ENCODE data around the gene CELA2A. TPM values are rescaled to one million over a fixed set of nuclear protein-coding genes. Genes with fewer than 3 reads are reported as not detected.

The CELA2A gene
- total and polyA plus RNA-seq, 2 of the 13 experiments (the other 11 are each of a cell fraction or from before 2014, with no cell fraction given), result not detected

GRCh38 chr1:15409388-15410222 lies 46.9 kb upstream of the CELA2A start, which contains the start of gene EFHD2 (continued):
- 0 out of 2 replicates have a peak, but pooled peaks have one; percentile 21 for TF ChIP-seq NR2C2 (CRISPR knock-in tag; IDR thresholded peaks at IDR 0.05; ENCODE audit: borderline replicate concordance)
- peak; percentile 58 for TF ChIP-seq RFX1 (IDR thresholded peaks at IDR 0.05)
- TF ChIP-seq ZNF33B (CRISPR knock-in tag; IDR thresholded peaks at IDR 0.05), result no peak
- no peak for TF ChIP-seq ZSCAN31 (CRISPR knock-in tag; IDR thresholded peaks at IDR 0.05; ENCODE audit: low read depth)
- 0 out of 2 replicates have a peak, but pooled peaks have one; percentile 17 for TF ChIP-seq SRY (CRISPR knock-in tag; IDR thresholded peaks at IDR 0.05)
- TF ChIP-seq ZNF639 (CRISPR knock-in tag; conservative IDR thresholded peaks at IDR 0.05), result no peak
- no peak for TF ChIP-seq STAT5B (CRISPR knock-in tag; IDR thresholded peaks at IDR 0.05)
- no peak for TF ChIP-seq MXI1 (IDR thresholded peaks at IDR 0.05; ENCODE audit: borderline replicate concordance, low read depth, low read length)
- no peak for TF ChIP-seq GATAD2A (CRISPR knock-in tag; IDR thresholded peaks at IDR 0.05)
- no peak for TF ChIP-seq SYNCRIP (IDR thresholded peaks at IDR 0.05; ENCODE audit: insufficient read depth, low read depth, low read length)
- TF ChIP-seq ZNF616 (CRISPR knock-in tag; IDR thresholded peaks at IDR 0.05; ENCODE audit: low read depth), result no peak
- TF ChIP-seq NFIC (IDR thresholded peaks at IDR 0.05; ENCODE audit: low read length), result no peak
- TF ChIP-seq PBX2 (CRISPR knock-in tag; IDR thresholded peaks at IDR 0.05), result no peak
- no peak for TF ChIP-seq ZIK1 (CRISPR knock-in tag; IDR thresholded peaks at IDR 0.05; ENCODE audit: borderline replicate concordance, low read depth)
- TF ChIP-seq MYC (CRISPR knock-in tag; IDR thresholded peaks at IDR 0.05; ENCODE audit: borderline replicate concordance), result peak; percentile 44
- no peak for TF ChIP-seq NFE2L1 (CRISPR knock-in tag; IDR thresholded peaks at IDR 0.05; ENCODE audit: borderline replicate concordance)
- no peak for TF ChIP-seq ZNF720 (CRISPR knock-in tag; IDR thresholded peaks at IDR 0.05)
- peak; percentile 72 for TF ChIP-seq ZFX (CRISPR knock-in tag; IDR thresholded peaks at IDR 0.05; ENCODE audit: low read depth)
- no peak for TF ChIP-seq ARNT (IDR thresholded peaks at IDR 0.05)
- TF ChIP-seq, protein P1, sequence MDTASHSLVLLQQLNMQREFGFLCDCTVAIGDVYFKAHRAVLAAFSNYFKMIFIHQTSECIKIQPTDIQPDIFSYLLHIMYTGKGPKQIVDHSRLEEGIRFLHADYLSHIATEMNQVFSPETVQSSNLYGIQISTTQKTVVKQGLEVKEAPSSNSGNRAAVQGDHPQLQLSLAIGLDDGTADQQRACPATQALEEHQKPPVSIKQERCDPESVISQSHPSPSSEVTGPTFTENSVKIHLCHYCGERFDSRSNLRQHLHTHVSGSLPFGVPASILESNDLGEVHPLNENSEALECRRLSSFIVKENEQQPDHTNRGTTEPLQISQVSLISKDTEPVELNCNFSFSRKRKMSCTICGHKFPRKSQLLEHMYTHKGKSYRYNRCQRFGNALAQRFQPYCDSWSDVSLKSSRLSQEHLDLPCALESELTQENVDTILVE (CRISPR knock-in tag; IDR thresholded peaks at IDR 0.05), result no peak
- no peak for TF ChIP-seq JDP2 (CRISPR knock-in tag; IDR thresholded peaks at IDR 0.05; ENCODE audit: borderline replicate concordance)
- TF ChIP-seq PRMT3 (CRISPR knock-in tag; IDR thresholded peaks at IDR 0.05; ENCODE audit: borderline replicate concordance, low read depth), result no peak; the same call in 1 of the 2 replicates
- TF ChIP-seq ZNF382 (CRISPR knock-in tag; IDR thresholded peaks at IDR 0.05; ENCODE audit: borderline replicate concordance), result no peak
- TF ChIP-seq PRDM4 (CRISPR knock-in tag; IDR thresholded peaks at IDR 0.05; ENCODE audit: borderline replicate concordance), result no peak
- TF ChIP-seq ZNF264 (CRISPR knock-in tag; IDR thresholded peaks at IDR 0.05), result no peak
- TF ChIP-seq ZNF431 (CRISPR knock-in tag; IDR thresholded peaks at IDR 0.05; ENCODE audit: borderline replicate concordance, low read depth), result no peak

Measured in HepG2 (cell line).